Ishikawa (cell line): Measurements from ENCODE around the gene MGMT.

Source experiments
- CEBPB ChIP-seq: IDR thresholded peaks from 2 replicates; pipeline ENCODE4 v1.6.1; 2012
- EP300 ChIP-seq: IDR thresholded peaks from 2 replicates; pipeline ENCODE4 v1.6.1; 2012; ENCODE audit warnings: borderline replicate concordance
- MAX ChIP-seq: IDR thresholded peaks from 2 replicates; pipeline ENCODE4 v1.6.1; 2012
- NFIC ChIP-seq: IDR thresholded peaks from 2 replicates; pipeline ENCODE4 v1.6.1; 2012
- RAD21 ChIP-seq: IDR thresholded peaks from 2 replicates; pipeline ENCODE4 v1.6.1; 2012; ENCODE audit warnings: low read depth
- REST ChIP-seq: IDR thresholded peaks from 2 replicates; pipeline ENCODE4 v1.6.1; 2012; ENCODE audit warnings: low read depth, mild to moderate bottlenecking
- TAF1 ChIP-seq: IDR thresholded peaks from 2 replicates; pipeline ENCODE4 v1.6.1; 2012; ENCODE audit warnings: low read depth, mild to moderate bottlenecking
- USF1 ChIP-seq: IDR thresholded peaks from 2 replicates; pipeline ENCODE4 v1.6.1; 2012
- ZBTB7A ChIP-seq: IDR thresholded peaks from 2 replicates; pipeline ENCODE4 v1.6.1; 2012; ENCODE audit warnings: low read depth

GRCh38 chr10:129704225-129704624 is 237.2 kb downstream of the MGMT start:
- TF ChIP-seq EP300 (no peak), USF1 (no peak), RAD21 (no peak), REST (no peak), CEBPB (no peak), ZBTB7A (no peak), NFIC (no peak), MAX (no peak), TAF1 (no peak)
